ENCODE results near the gene PDZD7.
A peak's percentile ranks its signal among the peaks of the same experiment; 100 is the strongest.

DNA sequence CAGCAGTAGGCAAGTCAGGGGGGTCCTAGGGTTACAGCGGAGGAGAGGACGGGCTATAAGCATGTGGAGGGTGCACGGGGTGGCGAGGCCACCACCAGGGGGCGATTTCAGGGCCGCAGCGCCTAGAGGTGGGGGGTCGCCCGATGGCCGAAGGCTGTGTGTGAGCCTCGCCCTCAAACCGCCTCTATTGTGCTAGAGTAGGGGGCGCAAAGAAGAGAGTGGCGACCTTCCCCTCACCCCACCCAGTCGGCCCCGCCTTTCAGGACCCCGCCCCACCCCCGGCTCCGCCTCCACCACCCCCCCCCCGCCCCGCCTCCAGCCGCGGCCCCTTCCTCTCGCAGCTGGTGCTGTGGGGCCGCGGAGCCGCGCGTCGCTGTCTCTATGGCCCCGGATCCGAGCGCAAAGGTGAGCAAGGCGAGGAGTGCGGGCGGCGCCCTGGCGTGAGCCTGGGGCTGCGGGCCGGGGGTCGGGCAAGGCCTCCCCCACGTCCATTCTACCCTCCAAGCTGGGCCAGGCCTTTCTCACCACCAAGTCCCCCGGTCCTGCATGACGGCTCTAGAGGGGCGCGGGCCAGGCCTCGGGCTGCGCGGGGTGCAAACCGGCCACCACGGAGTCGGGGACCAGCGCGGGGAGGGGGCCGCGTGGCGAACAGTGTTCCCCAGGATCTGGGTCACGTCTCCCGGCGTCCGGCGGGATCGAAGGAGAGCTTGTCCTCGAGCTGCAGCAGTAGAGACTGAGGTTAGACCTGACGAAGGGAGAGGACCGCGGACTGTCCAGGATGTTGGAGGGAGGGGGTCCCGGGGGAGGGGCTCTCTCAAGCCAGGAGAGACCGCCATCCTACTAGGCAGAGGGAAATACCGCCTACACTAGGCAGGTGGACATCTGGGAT is 61.5 kb downstream of the PDZD7 start, which contains the start of gene SEMA4G:
- TF ChIP-seq, protein P1, sequence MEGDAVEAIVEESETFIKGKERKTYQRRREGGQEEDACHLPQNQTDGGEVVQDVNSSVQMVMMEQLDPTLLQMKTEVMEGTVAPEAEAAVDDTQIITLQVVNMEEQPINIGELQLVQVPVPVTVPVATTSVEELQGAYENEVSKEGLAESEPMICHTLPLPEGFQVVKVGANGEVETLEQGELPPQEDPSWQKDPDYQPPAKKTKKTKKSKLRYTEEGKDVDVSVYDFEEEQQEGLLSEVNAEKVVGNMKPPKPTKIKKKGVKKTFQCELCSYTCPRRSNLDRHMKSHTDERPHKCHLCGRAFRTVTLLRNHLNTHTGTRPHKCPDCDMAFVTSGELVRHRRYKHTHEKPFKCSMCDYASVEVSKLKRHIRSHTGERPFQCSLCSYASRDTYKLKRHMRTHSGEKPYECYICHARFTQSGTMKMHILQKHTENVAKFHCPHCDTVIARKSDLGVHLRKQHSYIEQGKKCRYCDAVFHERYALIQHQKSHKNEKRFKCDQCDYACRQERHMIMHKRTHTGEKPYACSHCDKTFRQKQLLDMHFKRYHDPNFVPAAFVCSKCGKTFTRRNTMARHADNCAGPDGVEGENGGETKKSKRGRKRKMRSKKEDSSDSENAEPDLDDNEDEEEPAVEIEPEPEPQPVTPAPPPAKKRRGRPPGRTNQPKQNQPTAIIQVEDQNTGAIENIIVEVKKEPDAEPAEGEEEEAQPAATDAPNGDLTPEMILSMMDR (conservative IDR thresholded peaks at IDR 0.05), result peak; percentile 40
- TF ChIP-seq ZFX (IDR thresholded peaks at IDR 0.05), result no peak
